ENCODE results near the gene MYH9. TPM values are rescaled to one million over a fixed set of nuclear protein-coding genes. Genes with fewer than 3 reads are reported as not detected.

MYH9 gene
- total RNA-seq, 1 donor from 2014 or later: 378 TPM

- no peak for FAIRE-seq
- DNase-seq (ENCODE audit: low read depth): no peak
- H3K4me3 ChIP-seq (ENCODE audit: low read depth, low read length): no peak overlapping the region
- peaks cover 75% of the 10 kb centered on the region for H3K36me3 ChIP-seq (ENCODE audit: control insufficient read depth, insufficient read depth, low read length)
- TF ChIP-seq, protein P1, sequence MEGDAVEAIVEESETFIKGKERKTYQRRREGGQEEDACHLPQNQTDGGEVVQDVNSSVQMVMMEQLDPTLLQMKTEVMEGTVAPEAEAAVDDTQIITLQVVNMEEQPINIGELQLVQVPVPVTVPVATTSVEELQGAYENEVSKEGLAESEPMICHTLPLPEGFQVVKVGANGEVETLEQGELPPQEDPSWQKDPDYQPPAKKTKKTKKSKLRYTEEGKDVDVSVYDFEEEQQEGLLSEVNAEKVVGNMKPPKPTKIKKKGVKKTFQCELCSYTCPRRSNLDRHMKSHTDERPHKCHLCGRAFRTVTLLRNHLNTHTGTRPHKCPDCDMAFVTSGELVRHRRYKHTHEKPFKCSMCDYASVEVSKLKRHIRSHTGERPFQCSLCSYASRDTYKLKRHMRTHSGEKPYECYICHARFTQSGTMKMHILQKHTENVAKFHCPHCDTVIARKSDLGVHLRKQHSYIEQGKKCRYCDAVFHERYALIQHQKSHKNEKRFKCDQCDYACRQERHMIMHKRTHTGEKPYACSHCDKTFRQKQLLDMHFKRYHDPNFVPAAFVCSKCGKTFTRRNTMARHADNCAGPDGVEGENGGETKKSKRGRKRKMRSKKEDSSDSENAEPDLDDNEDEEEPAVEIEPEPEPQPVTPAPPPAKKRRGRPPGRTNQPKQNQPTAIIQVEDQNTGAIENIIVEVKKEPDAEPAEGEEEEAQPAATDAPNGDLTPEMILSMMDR (IDR thresholded peaks at IDR 0.05; ENCODE audit: insufficient read depth, low read length, severe bottlenecking): no peak
- H3K27me3 ChIP-seq (ENCODE audit: control insufficient read depth, insufficient read depth, low read length): no peaks in the 10 kb centered on the region
These were observed 65.8 kb downstream of the MYH9 start for GRCh38 chr22:36321797-36322601.

- DNase-seq (ENCODE audit: low read depth) (no peak), FAIRE-seq (no peak)
- TF ChIP-seq, protein P1 (IDR thresholded peaks at IDR 0.05; ENCODE audit: insufficient read depth, low read length, severe bottlenecking): no peak
- H3K36me3 ChIP-seq (ENCODE audit: control insufficient read depth, insufficient read depth, low read length): peaks cover 71% of the 10 kb centered on the region
- no peak overlapping the region for H3K4me3 ChIP-seq (ENCODE audit: low read depth, low read length)
- H3K27me3 ChIP-seq (ENCODE audit: control insufficient read depth, insufficient read depth, low read length): no peaks in the 10 kb centered on the region
These were observed 67.2 kb downstream of the MYH9 start for GRCh38 chr22:36320553-36320952.

GRCh38 chr22:36319595-36320497, 67.9 kb downstream of the MYH9 start:
- Histone ChIP-seq H3K36me3 (ENCODE audit: control insufficient read depth, insufficient read depth, low read length) (peaks cover 72% of the 10 kb centered on the region), H3K4me3 (ENCODE audit: low read depth, low read length) (no peak overlapping the region), H3K27me3 (ENCODE audit: control insufficient read depth, insufficient read depth, low read length) (no peaks in the 10 kb centered on the region)
- TF ChIP-seq, protein P1 (IDR thresholded peaks at IDR 0.05; ENCODE audit: insufficient read depth, low read length, severe bottlenecking): no peak
- FAIRE-seq (no peak), DNase-seq (ENCODE audit: low read depth) (no peak)

DNA sequence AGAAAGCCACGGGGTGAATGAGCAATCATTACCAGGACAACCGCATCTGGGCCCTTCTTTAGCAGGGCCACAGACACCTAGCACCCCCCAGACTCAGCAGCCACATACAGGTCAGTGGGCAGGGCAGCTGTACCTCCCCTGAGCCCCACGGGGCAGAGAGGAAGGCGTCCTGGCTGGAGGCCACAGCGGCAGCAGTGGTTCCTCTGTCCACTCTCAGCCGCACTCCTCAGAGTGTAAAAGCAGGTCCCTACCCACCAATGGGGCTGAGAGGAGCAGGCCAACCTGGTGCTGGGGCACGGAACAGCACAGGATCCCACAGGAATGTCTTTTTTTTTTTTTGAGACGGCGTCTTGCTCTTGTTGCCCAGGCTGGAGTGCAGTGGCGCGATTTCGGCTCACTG, 69.3 kb downstream of the MYH9 start:
- H3K27me3 ChIP-seq (ENCODE audit: control insufficient read depth, insufficient read depth, low read length): no peaks in the 10 kb centered on the region
- no peak for FAIRE-seq
- peaks cover 73% of the 10 kb centered on the region for H3K36me3 ChIP-seq (ENCODE audit: control insufficient read depth, insufficient read depth, low read length)
- DNase-seq (ENCODE audit: low read depth): no peak
- TF ChIP-seq, protein P1 (IDR thresholded peaks at IDR 0.05; ENCODE audit: insufficient read depth, low read length, severe bottlenecking): no peak
- no peak overlapping the region for H3K4me3 ChIP-seq (ENCODE audit: low read depth, low read length)

GRCh38 chr22:36317658-36318271, 70.0 kb downstream of the MYH9 start:
- FAIRE-seq (peak; percentile 91), DNase-seq (ENCODE audit: low read depth) (peak; percentile 51)
- H3K27me3 ChIP-seq (ENCODE audit: control insufficient read depth, insufficient read depth, low read length): no peaks in the 10 kb centered on the region
- H3K4me3 ChIP-seq (ENCODE audit: low read depth, low read length): no peak overlapping the region
- peaks cover 67% of the 10 kb centered on the region for H3K36me3 ChIP-seq (ENCODE audit: control insufficient read depth, insufficient read depth, low read length)
- TF ChIP-seq, protein P1 (IDR thresholded peaks at IDR 0.05; ENCODE audit: insufficient read depth, low read length, severe bottlenecking): no peak

Measured in bronchial epithelial cell (primary cell).